Fibroblast of villous mesenchyme (primary cell): ENCODE results near the gene TBX5. TPM values are rescaled to one million over a fixed set of nuclear protein-coding genes. Genes with fewer than 3 reads are reported as not detected.

Source experiments
- DNase-seq: peaks from one replicate; pipeline ENCODE4 v3.0.0-alpha.2; 2010; ENCODE audit warnings: low read depth
- H3K4me3 ChIP-seq: 2 replicates; pipeline ENCODE4 v1.5.1; 2011; ENCODE audit warnings: low read depth, mild to moderate bottlenecking, low read length
- total RNA-seq: library from RNA; depleted of rRNA; stranded (reverse); fragments of >200 nt; gene quantifications from 2 replicates; pipeline ENCODE4 v1.2.3, GENCODE V29; 2012
- TF ChIP-seq, protein P1 (sequence below): IDR thresholded peaks from 2 replicates; pipeline ENCODE4 v1.5.1; 2012; ENCODE audit warnings: low read depth, mild to moderate bottlenecking, low read length; ENCODE audit not compliant: insufficient read depth

Gene TBX5
- total RNA-seq, 1 donor: 0.43 TPM

DNA sequence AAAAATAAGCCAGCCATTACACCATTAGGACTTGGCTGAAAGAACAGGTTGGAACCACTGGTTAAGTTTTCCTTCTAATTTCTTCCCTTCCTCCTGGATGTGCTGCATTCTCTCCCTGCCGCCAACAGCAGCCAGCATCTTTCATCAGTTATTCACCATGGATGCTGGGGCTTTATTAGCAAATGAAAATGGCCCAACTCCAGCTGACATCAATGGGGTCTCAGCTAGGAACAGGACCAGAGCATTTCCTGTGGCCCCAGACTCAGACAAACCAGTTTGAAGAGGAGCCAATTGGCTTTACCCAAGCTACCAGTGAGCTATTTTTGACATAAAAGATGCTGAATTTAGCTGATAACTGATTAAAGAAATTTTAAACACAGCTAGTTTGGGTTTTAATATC is 26.0 kb upstream of the TBX5 start:
- TF ChIP-seq, protein P1, sequence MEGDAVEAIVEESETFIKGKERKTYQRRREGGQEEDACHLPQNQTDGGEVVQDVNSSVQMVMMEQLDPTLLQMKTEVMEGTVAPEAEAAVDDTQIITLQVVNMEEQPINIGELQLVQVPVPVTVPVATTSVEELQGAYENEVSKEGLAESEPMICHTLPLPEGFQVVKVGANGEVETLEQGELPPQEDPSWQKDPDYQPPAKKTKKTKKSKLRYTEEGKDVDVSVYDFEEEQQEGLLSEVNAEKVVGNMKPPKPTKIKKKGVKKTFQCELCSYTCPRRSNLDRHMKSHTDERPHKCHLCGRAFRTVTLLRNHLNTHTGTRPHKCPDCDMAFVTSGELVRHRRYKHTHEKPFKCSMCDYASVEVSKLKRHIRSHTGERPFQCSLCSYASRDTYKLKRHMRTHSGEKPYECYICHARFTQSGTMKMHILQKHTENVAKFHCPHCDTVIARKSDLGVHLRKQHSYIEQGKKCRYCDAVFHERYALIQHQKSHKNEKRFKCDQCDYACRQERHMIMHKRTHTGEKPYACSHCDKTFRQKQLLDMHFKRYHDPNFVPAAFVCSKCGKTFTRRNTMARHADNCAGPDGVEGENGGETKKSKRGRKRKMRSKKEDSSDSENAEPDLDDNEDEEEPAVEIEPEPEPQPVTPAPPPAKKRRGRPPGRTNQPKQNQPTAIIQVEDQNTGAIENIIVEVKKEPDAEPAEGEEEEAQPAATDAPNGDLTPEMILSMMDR: no peak
- no peak overlapping the region for H3K4me3 ChIP-seq
- no peak for DNase-seq

- H3K4me3 ChIP-seq: no peak overlapping the region
- peak; percentile 68 for DNase-seq
- TF ChIP-seq, protein P1: no peak
Observed at GRCh38 chr12:114430306-114430705, 24.4 kb upstream of the TBX5 start.

GRCh38 chr12:114425031-114425626 is 19.2 kb upstream of the TBX5 start:
- peak; percentile 67 for DNase-seq
- H3K4me3 ChIP-seq: no peak overlapping the region
- TF ChIP-seq, protein P1: no peak

DNA sequence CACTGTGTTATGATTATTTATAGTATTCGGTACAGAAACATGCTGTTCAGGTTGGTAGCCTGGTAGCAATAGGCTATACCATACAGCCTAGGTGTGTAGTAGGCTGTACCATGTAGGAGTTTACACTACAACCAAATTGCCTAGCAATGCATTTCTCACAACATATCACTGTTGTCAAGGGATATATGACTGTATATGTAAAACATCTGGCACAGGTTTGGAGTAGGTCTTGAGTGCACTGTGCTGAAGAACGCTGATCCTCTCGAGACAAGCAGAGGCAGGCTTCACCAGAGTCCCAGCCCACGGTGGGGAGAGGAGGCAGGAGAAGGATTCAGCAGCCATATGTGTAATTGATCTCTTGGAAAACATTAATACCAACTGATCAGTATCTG is 15.0 kb upstream of the TBX5 start:
- TF ChIP-seq, protein P1: no peak
- DNase-seq: no peak
- no peak overlapping the region for H3K4me3 ChIP-seq

DNA sequence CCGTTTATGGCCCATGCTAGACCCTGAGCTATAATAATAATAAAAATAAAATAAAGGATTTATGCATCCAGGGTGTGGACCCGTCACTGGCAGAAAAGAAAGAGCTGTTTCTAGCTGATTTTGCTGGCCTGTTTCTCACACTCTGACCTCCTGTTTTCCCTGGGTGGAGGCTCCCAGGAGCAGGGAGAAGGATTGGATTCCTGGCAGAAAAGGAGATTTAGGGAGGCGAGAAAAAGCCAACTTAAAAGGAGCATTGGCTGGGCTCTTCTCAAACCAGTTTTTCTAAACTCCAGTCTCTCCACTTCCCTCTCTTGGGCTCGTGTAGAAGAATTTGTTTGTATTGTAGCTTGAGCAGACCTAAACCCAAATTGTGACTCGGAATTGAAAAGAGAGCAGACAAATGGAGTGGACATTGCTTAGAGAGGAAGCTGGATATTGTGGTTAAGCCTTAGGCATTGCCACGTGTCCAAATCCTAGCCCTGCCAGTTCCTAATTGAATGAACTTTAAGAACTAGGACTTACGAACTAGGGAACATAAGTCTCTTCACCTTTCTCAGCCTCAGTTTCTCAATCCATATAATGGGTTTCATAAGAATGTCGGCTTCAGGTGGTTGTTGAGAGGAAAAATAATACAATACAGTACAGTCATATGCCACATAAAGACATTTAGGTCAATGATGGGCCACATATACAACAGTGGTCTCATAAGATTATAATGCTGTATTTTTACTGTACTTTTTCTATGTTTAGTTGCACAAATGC is 14.4 kb upstream of the TBX5 start:
- DNase-seq: no peak
- TF ChIP-seq, protein P1: no peak
- H3K4me3 ChIP-seq: no peak overlapping the region

DNA sequence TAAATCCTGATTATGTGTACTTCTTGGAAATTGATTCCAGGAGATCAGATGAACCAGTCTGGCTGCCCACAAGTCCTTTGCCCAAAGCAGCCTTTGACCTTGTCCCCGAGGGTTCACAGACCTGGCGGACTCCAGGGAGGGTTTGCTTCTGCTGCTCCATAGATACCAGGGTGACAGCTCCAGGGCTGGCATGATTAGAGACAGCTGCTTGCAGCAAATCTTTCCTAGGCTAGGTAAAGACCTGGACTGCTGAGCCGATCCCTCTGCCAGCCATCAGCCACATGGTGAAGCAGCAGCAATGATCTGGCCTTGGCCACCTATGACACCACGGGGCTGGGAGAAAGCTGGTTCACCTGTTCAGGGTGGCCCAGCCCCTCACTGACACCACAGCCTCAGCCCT is 10.1 kb upstream of the TBX5 start:
- TF ChIP-seq, protein P1: no peak
- no peak for DNase-seq
- no peak overlapping the region for H3K4me3 ChIP-seq
